K562 (cell line): ENCODE data around the gene DROSHA.

Experiments
- CSDE1 ChIP-seq, 2 experiments: fragments of 450-650 bp; IDR thresholded peaks; 2 replicates each; pipeline ENCODE4 v1.6.1; 2016; ENCODE audit warnings: mild to moderate bottlenecking in 1 of 2
- CXXC5 ChIP-seq: fragments of 250-450 bp; sonication (Bioruptor Pico); IDR thresholded peaks from 2 replicates; pipeline ENCODE4 v1.8.0; 2022; ENCODE audit warnings: inconsistent platforms, mild to moderate bottlenecking, moderate library complexity
- EHMT2 ChIP-seq: fragments of 450-650 bp; IDR thresholded peaks from 2 replicates; pipeline ENCODE4 v1.6.1; 2018; ENCODE audit warnings: antibody characterized with exemption
- ETV5 ChIP-seq: sonication (generic); formaldehyde crosslinking; IDR thresholded peaks from 2 replicates; pipeline ENCODE4 v1.4.0; 2020; ENCODE audit warnings: low read depth, mild to moderate bottlenecking, missing genetic modification reagents
- FOS ChIP-seq: IDR thresholded peaks from 3 replicates; pipeline ENCODE4 v1.6.1; 2011; ENCODE audit not compliant: insufficient read length; ENCODE audit errors: extremely low read depth
- TOE1 ChIP-seq, 2 experiments: fragments of 450-650 bp in 1 of 2; sonication (generic) in 1 of 2; formaldehyde crosslinking in 1 of 2; IDR thresholded peaks; 2 replicates each; pipeline versions ENCODE4 v1.7.1 to v1.8.0; 2016 to 2022; ENCODE audit warnings: borderline replicate concordance in 2 of 2, mild to moderate bottlenecking in 2 of 2, antibody characterized with exemption in 1 of 2, inconsistent platforms in 1 of 2, low read depth in 1 of 2, missing genetic modification reagents in 1 of 2, moderate library complexity in 1 of 2
- ZNF140 ChIP-seq: fragments of 250-450 bp; sonication (Bioruptor Pico); IDR thresholded peaks from 2 replicates; pipeline ENCODE4 v1.8.0; 2021; ENCODE audit warnings: moderate library complexity, mild to moderate bottlenecking, inconsistent platforms
- TF ChIP-seq, protein P1 (sequence below): fragments of 200-600 bp; sonication (generic); IDR thresholded peaks from one replicate; pipeline ENCODE4 v1.6.1; 2012; ENCODE audit warnings: mild to moderate bottlenecking, low read depth, low read length, inconsistent platforms
- TF ChIP-seq, protein P2 (sequence below), 3 experiments: IDR thresholded peaks in 2 of 3; conservative IDR thresholded peaks in 1 of 3; 2 replicates each; pipeline ENCODE4 v1.5.1; 2011 to 2012; ENCODE audit warnings: low read length in 3 of 3, mild to moderate bottlenecking in 3 of 3, control low read depth in 2 of 3, improper control_type of control experiment in 1 of 3, inconsistent platforms in 1 of 3, low read depth in 1 of 3, mixed read lengths in 1 of 3, moderate library complexity in 1 of 3; ENCODE audit not compliant: insufficient read depth in 2 of 3
- TF ChIP-seq, protein P3 (sequence below): sonication (generic); formaldehyde crosslinking; IDR thresholded peaks from 2 replicates; pipeline ENCODE4 v1.5.0; 2020; ENCODE audit warnings: missing genetic modification reagents

DNA sequence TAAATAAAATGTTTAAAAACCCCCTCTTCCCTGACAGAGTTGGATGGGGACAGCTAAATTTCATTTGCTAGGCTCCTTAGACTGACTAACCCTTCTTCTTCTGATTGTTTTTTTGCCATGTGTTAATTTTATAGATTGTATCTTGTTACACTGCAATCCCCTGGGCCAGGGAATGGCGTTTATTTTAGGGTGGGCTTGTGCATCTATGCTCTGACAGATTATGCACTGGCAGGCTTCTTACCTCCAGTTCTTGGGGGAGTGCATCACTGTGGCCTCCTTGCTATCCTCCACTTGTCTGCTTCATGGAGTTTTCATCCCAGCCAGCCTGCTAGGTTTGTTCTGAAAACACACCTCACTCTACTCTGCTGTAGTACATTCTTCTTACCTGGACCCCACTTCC, 159.8 kb downstream of the DROSHA start:
- TF ChIP-seq CXXC5 (CRISPR knock-in tag) (no peak), EHMT2 (no peak), TOE1 (IDR thresholded peaks at IDR 0.05; ENCODE audit: borderline replicate concordance) (no peak), TOE1 (CRISPR knock-in tag; IDR thresholded peaks at IDR 0.05; ENCODE audit: borderline replicate concordance, low read depth) (no peak), FOS (no peak), ZNF140 (CRISPR knock-in tag) (no peak), ETV5 (CRISPR knock-in tag) (no peak), CSDE1 (IDR thresholded peaks at IDR 0.05) (no peak)
- TF ChIP-seq, protein P1, sequence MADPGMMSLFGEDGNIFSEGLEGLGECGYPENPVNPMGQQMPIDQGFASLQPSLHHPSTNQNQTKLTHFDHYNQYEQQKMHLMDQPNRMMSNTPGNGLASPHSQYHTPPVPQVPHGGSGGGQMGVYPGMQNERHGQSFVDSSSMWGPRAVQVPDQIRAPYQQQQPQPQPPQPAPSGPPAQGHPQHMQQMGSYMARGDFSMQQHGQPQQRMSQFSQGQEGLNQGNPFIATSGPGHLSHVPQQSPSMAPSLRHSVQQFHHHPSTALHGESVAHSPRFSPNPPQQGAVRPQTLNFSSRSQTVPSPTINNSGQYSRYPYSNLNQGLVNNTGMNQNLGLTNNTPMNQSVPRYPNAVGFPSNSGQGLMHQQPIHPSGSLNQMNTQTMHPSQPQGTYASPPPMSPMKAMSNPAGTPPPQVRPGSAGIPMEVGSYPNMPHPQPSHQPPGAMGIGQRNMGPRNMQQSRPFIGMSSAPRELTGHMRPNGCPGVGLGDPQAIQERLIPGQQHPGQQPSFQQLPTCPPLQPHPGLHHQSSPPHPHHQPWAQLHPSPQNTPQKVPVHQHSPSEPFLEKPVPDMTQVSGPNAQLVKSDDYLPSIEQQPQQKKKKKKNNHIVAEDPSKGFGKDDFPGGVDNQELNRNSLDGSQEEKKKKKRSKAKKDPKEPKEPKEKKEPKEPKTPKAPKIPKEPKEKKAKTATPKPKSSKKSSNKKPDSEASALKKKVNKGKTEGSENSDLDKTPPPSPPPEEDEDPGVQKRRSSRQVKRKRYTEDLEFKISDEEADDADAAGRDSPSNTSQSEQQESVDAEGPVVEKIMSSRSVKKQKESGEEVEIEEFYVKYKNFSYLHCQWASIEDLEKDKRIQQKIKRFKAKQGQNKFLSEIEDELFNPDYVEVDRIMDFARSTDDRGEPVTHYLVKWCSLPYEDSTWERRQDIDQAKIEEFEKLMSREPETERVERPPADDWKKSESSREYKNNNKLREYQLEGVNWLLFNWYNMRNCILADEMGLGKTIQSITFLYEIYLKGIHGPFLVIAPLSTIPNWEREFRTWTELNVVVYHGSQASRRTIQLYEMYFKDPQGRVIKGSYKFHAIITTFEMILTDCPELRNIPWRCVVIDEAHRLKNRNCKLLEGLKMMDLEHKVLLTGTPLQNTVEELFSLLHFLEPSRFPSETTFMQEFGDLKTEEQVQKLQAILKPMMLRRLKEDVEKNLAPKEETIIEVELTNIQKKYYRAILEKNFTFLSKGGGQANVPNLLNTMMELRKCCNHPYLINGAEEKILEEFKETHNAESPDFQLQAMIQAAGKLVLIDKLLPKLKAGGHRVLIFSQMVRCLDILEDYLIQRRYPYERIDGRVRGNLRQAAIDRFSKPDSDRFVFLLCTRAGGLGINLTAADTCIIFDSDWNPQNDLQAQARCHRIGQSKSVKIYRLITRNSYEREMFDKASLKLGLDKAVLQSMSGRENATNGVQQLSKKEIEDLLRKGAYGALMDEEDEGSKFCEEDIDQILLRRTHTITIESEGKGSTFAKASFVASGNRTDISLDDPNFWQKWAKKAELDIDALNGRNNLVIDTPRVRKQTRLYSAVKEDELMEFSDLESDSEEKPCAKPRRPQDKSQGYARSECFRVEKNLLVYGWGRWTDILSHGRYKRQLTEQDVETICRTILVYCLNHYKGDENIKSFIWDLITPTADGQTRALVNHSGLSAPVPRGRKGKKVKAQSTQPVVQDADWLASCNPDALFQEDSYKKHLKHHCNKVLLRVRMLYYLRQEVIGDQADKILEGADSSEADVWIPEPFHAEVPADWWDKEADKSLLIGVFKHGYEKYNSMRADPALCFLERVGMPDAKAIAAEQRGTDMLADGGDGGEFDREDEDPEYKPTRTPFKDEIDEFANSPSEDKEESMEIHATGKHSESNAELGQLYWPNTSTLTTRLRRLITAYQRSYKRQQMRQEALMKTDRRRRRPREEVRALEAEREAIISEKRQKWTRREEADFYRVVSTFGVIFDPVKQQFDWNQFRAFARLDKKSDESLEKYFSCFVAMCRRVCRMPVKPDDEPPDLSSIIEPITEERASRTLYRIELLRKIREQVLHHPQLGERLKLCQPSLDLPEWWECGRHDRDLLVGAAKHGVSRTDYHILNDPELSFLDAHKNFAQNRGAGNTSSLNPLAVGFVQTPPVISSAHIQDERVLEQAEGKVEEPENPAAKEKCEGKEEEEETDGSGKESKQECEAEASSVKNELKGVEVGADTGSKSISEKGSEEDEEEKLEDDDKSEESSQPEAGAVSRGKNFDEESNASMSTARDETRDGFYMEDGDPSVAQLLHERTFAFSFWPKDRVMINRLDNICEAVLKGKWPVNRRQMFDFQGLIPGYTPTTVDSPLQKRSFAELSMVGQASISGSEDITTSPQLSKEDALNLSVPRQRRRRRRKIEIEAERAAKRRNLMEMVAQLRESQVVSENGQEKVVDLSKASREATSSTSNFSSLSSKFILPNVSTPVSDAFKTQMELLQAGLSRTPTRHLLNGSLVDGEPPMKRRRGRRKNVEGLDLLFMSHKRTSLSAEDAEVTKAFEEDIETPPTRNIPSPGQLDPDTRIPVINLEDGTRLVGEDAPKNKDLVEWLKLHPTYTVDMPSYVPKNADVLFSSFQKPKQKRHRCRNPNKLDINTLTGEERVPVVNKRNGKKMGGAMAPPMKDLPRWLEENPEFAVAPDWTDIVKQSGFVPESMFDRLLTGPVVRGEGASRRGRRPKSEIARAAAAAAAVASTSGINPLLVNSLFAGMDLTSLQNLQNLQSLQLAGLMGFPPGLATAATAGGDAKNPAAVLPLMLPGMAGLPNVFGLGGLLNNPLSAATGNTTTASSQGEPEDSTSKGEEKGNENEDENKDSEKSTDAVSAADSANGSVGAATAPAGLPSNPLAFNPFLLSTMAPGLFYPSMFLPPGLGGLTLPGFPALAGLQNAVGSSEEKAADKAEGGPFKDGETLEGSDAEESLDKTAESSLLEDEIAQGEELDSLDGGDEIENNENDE = no peak
- TF ChIP-seq, protein P2, sequence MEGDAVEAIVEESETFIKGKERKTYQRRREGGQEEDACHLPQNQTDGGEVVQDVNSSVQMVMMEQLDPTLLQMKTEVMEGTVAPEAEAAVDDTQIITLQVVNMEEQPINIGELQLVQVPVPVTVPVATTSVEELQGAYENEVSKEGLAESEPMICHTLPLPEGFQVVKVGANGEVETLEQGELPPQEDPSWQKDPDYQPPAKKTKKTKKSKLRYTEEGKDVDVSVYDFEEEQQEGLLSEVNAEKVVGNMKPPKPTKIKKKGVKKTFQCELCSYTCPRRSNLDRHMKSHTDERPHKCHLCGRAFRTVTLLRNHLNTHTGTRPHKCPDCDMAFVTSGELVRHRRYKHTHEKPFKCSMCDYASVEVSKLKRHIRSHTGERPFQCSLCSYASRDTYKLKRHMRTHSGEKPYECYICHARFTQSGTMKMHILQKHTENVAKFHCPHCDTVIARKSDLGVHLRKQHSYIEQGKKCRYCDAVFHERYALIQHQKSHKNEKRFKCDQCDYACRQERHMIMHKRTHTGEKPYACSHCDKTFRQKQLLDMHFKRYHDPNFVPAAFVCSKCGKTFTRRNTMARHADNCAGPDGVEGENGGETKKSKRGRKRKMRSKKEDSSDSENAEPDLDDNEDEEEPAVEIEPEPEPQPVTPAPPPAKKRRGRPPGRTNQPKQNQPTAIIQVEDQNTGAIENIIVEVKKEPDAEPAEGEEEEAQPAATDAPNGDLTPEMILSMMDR (IDR thresholded peaks at IDR 0.05 in 2 of 3, conservative IDR thresholded peaks at IDR 0.05 in 1 of 3; ENCODE audit: insufficient read depth in 2 of 3, low read depth in 1 of 3, low read length in 3 of 3) = no peak
- TF ChIP-seq, protein P3, sequence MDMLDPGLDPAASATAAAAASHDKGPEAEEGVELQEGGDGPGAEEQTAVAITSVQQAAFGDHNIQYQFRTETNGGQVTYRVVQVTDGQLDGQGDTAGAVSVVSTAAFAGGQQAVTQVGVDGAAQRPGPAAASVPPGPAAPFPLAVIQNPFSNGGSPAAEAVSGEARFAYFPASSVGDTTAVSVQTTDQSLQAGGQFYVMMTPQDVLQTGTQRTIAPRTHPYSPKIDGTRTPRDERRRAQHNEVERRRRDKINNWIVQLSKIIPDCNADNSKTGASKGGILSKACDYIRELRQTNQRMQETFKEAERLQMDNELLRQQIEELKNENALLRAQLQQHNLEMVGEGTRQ (CRISPR knock-in tag) = no peak
